ENCODE results near the gene CIROP.

- TF ChIP-seq CTCF (IDR thresholded peaks at IDR 0.05) (no peak), POLR2A (IDR thresholded peaks at IDR 0.05) (no peak)
These were observed 26.1 kb downstream of the CIROP start for GRCh38 chr14:23078692-23079116.

Measured in testis (tissue), 2 donors.